Measurements from ENCODE around the gene RETREG1.
A peak's percentile ranks its signal among the peaks of the same experiment; 100 is the strongest.

The RETREG1 gene

DNA sequence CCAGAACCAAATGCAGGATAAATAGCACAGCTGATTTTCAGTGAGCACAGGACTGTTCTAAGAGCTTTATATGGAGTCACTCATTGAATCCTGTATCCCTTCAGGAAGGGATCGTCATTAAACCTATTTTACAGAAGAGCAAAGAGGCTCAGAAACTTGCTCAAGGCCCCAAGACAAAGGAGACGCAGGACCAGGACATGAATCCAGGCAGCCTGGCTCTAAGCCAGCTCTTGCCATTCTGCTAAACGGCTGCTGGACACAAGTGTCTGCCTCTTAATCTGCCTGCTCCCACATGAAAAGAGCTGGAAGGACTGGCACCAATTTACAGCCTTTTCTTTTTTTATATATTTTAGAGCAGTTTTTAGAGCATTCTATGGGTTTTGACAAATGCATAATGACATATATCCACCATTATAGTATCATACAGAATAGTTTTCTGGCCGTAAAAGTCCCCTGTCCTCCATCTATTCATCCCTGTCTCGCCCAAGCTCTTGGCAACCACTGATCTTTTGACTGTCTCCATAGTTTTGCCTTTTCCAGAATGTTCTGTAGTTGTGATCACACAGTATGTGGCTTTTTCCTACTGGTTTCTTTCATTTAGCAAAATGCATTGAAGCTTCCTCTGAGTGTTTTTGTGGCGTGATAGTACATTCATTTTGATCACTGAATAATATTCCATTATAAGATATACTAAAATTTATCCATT, 37.5 kb downstream of the RETREG1 start:
- no peak for DNase-seq

DNA sequence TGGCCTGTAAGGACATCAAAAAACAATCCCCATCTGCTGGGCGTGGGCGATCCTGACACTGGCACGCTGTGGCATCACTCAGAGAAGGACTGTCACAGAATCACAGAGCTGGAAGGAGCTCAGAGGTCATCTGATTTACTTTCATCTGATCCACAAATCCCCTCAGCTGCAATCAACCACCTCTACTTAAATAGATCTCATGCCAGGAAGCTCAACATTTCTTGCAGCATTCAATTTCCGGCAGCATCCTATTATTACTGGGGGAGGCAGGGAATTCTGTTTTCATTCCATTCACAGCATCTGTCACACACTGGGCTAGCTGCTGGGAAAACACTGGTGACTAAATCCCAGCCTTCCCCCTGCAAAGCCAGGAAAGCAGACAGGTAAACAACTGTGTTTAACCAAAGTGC, 38.3 kb downstream of the RETREG1 start:
- DNase-seq, result no peak

DNA sequence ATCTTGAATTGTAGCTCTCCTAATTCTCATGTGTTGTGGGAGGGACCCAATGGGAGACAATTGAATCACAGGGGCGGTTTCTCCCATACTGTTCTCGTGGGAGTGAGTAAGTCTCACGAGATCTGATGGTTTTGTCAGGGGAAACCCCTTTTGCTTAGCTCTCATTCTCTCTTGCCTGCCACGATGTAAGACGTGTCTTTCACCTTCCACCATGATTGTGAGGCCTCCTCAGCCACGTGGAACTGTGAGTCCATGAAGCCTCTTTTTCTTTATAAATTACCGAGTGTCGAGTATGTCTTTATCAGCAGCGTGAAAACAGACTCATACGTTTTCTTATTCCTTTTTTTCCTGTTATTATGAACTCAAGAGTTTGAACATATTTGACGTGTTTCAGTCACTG, 39.1 kb downstream of the RETREG1 start:
- DNase-seq, result no peak

DNA sequence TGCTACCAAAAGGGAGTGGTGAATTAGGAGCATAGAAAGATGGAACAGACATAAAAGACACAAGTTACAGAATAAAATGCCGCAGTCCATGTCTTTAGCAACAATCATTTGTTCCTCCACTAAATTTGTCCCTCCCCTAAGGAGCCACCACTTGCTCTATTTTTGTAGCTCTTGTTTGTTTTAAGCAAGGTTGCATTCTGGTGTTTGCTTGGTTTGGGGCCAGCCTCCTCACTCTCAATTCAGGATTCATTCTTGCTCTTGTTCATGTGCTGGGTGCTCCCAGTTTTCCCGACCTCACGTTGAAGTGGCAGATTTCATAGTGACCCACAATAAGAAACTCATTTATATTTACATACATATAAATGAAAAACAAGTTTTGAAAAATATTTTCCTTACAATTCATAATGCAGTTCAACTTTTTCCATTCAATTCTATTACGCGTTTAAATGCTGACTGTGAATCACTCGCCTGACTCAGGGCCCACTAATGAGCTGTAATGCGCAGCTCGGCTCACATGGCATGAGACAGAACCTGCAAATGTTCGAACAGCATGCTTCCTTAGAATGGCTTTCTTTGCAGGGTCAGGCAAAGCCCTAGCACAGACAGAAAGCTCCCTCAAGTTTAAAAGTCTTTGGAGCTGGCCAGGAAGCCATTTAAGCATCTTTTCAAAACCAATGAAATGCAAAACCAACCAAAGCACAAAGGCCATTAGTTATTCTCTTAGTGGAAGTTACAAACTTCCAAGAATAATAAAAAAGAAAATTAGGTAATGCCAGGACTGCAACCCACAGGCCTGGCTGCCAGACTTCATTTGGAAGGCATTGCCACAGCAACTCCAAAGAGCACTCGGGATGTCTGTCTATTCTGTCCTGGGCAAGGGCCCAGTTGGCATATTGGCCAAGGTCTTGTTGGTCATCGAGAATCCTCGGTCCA, 41.7 kb downstream of the RETREG1 start:
- no peak for DNase-seq

DNA sequence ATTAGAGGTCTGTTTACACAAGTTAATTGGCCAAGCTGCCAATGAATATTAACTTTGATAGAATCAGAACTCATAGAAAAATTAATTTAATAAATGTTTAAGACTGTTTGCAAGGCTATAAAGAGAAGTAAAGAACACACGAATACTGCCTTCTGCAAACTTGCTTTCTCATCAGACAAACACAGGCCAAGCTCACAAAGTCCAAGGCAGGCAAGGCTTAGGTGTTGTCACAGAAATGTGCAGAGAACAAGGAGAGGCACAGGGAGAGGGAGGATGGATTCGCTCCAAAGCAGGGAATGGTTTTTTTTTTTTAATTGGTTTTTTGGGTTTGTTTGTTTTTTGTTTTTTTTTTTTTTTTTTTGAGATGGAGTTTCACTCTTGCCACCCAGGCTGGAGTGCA, 43.4 kb downstream of the RETREG1 start:
- no peak for DNase-seq

DNA sequence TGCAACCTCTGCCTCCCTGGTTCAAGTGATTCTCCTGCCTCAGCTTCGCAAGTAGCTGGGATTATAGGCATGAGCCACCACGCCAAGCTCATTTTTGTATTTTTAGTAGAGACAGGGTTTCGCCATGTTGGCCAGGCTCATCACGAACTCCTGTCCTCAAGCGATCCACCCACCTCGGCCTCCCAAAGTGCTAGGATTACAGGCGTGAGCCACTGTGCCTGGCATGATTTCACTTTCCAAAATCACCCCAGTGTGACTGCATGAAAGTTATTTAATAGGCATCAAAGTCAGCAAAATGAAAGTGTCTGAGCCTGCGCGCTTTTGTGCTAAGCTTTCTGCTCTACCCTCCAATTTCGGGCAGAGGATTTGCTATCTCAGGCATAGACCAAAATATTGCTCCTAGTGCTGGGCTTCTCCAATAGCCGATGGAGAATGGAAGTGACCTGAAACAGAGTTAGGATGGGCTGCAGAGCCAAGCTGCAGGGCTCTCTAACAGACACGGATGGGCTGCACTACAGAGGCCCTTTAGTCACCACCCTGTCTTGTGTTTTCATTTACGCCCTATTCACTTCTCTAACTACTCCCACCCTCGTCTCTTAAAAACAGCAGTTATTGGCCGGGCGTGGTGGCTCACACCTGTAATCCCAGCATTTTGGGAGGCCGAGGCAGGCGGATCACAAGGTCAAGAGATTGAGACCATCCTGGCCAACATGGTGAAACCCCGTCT, 44.3 kb downstream of the RETREG1 start:
- DNase-seq, result no peak

DNA sequence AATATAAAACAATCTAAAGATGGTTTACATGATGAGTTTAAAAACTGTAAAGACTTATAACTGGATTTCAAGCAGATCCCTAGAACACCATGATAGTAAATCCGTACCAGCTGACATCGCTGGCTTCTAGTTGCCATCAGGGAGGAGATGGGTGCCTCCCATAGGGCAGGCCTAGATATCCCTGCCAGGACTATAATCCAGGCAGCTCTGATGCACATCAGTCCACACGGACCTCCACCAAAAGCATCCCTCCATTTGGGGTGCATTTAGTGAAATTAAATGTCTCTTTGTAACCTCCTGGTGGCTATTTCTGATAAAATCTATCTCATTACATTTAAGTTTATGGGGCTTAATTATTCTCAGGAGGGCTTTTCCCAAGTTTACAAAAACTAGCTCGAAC, 45.8 kb downstream of the RETREG1 start:
- DNase-seq, result no peak

DNA sequence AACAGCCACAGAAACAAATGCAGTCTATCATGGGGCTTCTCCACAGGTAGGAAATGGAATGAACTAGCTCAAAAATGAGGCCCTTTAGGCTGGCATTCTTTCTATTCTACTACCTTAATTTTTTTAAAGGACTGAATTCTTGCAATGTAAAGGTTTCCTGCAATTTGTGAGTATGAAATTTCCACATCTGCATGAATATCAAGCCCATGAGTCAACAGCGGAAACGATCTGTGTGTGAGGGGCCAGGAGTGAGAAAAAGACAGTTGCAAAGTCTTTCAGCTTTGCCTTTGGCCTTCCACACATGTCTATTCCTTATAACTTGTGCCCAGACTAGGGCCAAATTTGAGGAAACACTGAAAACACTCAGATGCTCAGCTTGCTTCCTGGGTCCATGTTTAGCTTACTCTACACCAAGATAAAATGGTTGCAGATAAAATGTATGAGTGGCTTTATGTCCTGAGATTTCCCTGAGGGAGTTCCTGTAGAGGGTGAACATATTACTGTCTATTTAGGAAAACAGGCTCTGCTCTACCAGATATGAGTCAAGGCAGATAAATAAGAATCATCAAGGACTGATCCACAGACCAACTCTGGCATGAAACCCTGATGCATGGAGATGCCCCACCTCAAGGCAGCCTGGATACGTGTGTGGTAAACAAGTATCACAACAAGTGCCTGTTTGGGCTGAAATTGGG, 46.5 kb downstream of the RETREG1 start:
- DNase-seq, result no peak

DNA sequence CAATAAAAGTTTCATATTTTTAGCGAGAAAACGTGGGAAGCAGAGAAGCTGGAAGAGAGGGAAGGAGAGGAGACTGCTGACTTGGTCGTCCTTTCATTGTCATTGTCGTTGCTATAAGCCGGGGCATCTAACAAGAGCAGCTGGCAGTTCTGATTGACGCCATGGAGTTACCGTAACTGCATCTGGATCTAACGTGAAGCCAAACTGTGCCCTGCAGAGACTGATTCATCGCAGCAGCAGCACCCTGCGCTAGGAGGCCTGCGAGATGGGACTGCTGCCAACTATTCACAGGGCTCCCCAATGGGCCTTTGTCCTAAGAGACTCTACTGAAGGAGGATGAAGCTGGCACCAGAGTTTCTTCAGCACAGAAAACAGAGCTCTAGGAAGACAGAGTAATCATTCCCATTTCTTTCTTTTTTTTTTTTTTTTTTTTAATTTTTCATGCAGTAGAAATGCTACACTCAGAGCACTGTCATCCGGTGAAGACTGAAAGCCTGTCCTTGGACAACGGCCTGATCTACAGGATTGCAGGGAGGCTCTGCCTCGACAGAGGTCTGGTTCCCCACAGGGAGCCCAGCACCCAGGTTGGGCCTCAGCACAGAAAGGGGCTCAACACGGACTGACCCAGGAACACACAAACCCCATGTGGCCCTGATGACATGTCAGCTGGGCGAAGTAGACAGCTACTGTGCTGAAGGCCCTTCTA, 47.8 kb downstream of the RETREG1 start:
- DNase-seq, result no peak

DNA sequence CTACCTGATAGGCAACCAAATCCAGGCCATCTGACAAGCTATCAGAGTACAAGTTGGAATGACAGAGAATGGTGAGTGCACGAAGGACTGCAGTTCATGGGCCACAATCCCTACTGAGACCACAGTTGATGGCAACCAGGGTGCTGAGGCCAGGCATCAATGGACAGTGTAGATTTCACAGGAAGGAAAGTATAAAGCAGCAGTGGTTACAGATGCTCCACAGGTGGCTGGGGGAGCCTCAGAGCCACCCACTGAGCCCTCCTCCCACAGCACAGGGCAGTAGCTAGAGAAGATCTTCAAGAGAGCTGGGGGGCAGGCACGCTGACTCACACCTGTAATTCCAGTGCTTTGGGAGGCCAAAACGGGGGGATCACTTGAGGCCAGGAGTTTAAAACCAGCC, 49.4 kb downstream of the RETREG1 start:
- no peak for DNase-seq

DNA sequence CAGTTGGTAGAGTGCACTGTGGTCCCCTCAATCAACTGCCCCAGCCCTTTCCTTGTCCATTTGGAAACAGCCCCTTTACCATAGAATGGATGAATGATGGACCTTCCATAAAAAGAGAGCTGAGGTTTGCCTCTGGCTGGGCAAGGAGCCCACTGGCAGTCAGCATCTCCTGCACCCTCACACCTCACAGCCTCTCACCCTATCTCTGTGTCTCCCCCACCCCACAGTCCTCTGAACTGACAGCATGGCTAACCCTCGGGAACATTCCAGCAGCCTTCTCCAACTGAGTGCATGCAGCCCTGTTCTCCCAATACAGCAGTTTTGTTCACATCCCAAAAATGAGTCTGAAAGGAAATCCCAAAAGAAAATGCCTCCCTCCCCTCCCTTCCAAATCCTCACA, 51.7 kb downstream of the RETREG1 start:
- DNase-seq, result no peak

DNA sequence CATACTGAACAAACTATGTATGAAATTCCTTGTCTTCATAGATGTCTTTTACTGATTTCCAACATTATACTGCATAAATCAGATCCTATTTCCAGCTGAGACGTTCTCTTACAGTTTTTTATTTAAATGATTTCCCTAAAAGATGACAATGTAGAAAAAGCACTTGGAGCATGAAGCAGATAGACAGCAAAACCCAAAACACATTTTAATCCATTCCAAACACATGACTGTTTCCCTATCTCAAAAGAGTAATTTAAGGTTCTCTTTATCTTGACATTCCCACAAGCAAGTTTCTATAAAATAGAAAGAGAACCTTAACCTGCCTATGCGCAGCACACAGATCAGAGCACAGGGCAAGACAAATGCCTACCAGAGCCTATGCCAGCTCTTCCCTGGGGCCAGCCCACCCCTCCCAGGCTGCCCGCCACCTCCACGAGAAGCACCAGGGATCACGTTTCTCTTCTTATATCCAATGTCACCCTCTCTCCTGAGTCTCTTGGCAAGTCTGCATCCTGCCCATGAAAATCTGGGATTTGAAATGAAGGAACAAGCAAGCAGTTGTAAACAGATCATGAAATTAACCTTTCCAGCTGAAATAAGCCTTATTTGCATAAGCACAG, 52.4 kb downstream of the RETREG1 start:
- no peak for DNase-seq

DNA sequence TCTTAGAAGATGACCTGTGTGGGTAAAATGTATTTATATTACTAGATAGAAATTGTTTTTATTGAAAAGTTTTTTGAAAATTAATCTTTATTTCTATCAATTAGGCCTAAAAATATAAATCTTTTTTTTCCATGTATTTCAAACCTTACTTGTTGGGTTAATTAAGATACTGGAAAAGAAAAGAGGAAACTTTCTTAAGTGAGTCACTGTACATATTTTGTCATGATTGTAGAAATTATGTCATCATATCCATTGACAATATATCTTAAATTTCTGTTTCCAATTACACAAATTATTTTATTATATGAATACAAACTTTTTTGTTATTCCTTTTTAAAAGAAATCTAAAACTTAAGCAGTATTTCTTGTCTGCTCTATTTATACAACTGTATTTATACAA, 53.1 kb downstream of the RETREG1 start:
- DNase-seq, result no peak

DNA sequence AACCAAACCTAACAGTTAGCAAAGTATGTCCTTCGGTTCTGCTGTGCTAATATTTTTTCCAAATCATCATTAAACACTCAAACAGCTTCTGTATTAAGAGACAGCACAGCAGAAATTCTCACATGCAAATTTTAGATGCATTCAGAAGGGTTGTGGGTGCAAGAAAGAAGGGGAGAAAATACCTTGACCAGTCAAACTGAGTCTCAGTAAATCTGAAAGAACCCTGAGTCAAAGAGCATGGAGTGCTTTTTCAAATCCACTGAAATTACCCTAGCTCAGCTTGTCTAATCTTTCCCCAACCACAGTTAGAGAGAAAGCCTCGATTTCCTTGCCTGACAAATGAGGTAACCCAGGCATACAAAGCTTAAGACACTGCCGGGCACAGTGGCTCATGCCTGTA, 55.1 kb downstream of the RETREG1 start:
- no peak for DNase-seq

DNA sequence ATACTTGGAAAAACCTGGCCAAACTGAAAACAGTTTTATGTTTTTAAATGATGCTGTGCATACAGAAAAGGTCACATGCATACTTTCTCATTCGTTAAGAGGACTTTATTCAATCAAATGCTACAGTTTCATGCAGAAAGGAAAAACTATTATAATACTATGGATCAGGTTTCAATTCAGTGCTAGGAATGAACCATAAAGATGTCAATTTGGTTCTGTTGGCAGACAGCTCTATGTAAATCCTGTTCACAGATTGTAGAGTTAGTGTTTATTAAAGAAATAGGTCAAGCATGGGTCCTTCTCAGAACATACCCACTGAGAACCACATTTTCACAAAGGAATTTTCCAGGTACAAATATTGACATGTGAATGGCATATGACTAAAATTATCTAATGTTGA, 57.1 kb downstream of the RETREG1 start:
- no peak for DNase-seq

DNA sequence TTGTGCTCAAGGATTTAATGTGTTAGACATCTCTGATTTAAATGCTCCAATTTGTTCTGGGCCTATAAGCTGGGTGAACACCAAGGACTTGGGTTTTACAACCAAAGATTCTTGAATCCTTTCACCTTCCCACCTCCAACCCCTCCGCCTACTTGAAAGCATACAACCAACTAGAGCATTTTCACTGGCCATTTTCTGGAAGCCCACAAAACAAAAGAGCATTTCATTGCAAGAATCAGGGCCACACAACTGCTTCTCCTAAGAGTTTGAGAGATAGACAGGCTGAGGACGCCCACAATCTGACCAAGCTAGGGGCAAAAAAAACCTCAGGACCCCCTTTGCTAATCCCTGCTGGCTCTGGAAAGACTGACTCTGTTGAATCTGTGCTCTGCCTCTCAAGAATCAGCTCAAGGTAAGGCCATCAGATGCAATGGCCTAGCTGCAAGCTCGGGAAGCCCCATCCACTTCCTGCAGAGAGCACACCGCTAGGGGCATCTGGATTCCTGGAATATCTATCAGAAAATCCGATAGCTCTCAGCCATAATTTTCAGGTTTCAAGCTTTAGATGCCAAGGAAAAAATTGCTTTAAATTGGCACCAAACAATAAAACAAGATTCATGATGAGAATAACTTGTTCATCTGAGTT, 57.7 kb downstream of the RETREG1 start:
- no peak for DNase-seq

DNA sequence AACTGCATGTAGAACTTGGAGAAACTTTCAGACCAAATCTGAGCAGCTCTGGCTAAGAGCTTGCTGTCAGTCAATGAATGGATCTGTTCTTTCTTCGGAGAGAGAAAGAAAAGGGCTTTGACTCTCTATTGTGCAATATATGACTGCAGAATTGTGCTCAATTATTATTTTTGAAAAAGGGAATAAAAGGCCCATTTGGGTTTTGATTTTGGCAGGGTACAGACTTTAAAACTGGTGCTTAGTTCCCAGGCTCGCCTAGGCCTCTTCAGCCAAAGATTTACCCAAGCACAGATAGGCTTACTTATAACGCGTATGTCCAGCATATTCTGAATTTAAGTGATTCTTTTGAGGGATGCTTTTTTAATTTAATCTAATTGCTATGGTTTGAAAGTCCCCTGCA, 59.3 kb downstream of the RETREG1 start:
- no peak for DNase-seq

DNA sequence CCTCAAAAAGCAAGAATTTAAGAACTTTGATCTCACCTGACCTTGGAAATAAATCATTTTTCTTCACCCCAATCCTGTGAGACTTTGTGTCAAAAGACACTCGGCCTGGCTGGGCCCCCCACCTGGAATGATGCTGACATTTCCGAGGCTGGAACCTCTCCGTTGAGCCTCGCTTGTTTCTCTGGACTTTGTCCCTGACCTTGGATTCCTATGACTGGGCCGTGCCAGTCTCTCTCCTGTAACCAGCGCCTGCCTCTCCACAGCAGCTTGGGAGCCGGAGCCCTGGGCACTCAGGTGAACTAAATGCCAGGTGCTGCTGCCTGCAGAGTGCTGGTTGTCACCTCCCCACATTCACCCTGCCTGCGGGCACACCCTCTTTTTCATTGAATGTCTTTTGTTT, 62.7 kb downstream of the RETREG1 start:
- no peak for DNase-seq

DNA sequence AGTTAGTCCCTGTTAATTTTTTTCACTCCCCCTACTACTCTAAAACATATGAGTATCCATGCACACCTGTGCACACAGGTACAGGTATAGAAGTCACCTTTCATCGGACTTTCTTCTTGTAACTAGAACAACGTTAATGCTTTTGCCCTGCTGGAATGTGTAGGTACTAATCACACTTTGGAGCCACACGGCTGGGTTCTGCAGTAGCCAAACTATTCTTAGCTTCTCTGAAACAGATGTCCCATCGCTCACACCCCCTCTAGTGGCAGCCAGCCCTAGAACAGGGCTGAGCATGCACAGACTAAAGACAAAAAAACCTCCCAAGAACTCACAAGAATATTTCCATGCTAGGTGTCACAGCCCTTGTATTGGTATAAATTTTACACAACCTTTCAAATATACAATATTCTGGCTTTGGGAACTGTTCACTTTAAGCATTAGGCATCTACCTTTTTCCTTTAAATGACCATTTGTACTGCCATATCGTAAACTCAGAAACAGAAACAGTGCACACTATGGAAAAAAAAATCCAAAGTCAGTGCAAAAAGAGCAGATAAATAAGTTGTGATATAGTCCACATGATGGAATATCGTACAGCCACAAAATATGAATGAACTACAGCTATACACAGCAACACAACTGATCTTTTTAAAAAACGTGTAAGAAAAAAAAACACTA, 64.0 kb downstream of the RETREG1 start:
- DNase-seq, result peak; percentile 75

DNA sequence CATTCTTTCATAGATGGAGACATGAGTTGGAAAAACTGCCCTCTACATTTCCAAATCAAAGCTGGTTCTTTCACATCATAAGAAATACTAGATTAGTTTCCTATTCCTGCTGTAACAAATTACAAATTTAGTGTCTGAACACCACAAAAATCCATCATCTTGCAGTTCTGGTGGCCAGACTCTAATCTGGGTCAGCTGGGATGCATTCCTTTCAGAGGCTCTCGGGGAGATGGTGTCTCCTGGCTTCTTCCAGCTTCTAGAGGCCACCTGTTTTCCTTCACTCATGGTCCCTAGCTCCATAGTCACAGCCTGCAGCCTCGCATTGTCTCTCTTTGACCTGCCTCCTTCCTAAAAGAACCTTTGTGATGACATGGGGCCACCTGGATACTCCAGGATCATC, 65.2 kb downstream of the RETREG1 start:
- no peak for DNase-seq
